HG03432 (cell line): ENCODE data around the gene NARF.
A peak's percentile ranks its signal among the peaks of the same experiment; 100 is the strongest.
"Not testable (repeated sequence)": the region's sequence is repeated elsewhere in the genome, so short reads cannot be mapped to it uniquely, and the experiment has no call there.

Experiments
- ATAC-seq: cut with Tn5 transposase; IDR thresholded peaks from one replicate; pipeline ENCODE4 v1.9.1; 2021; ENCODE audit warnings: mild to moderate bottlenecking, moderate library complexity; ENCODE audit not compliant: unreplicated experiment

Gene NARF

GRCh38 chr17:82496529-82497434 is 38.2 kb downstream of the NARF start:
- ATAC-seq: peak; percentile 63

GRCh38 chr17:82497483-82498405 is 39.2 kb downstream of the NARF start:
- ATAC-seq: peak; percentile 2

DNA sequence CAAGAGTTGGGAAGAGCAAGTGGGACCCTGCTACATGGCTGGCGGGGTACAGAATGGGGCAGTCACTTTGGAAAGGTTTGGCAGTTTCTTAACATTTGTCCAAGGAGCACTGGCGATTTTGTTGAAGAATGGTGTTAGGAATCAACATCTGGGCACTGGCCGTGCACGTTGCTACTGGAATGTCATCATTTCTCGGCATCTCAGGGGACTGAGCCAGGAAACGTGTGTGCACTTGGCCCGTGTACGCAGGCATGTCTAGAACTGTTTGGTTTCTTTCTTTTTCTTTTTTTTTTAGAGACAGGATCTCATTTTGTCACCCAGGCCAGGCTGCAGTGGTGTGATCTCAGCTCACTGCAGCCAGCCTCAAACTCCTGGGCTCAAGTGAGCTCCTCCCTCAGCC is 43.7 kb downstream of the NARF start:
- no peak for ATAC-seq

GRCh38 chr17:82503094-82503727 is 44.7 kb downstream of the NARF start:
- ATAC-seq: no peak

- no peak for ATAC-seq
Measured at GRCh38 chr17:82503728-82504308, 45.3 kb downstream of the NARF start.

GRCh38 chr17:82505296-82505695 is 46.8 kb downstream of the NARF start:
- ATAC-seq: no peak

DNA sequence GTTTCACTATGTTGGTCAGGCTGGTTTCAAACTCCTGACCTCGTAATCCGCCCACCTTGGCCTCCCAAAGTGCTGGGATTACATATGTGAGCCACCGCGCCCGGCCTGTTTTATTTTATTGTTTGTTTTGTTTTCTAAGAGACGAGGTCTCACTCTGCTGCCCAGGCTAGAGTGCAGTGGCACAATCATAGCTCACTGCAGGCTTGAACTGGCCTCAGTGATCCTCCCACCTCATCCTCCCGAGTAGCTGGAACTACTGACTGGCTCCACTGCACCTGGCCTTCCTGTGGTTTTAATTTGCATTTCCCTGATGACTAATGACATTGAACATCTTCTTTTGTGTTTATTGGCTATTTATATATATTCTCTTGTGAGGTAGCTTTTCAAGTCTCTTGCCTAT is 47.9 kb downstream of the NARF start:
- ATAC-seq: peak; percentile 82

DNA sequence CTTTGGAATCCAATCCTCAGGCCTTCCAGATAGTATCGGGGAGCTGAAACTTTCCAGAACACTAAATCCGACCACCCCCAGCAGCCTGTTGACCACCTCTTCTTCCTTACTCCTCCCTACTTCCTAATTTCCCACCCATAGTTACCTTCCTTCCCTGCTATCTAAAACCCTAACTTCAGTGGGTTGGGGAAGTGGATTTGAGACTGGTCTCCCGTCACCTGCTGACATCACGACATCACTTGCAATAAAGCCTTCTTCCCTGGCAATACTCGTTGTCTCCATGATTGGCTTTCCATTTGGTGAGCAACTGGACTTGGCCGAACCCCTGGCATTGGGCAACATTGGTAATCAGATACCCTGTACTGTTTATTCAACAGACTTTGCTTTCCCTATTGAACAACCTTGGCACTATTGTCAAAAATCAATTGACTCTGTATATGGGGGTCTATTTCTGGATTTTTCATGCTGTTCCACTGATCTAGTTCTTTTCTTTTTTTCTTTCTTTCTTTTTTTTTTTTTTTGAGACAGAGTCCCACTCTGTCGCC is 49.2 kb downstream of the NARF start:
- ATAC-seq: no peak

GRCh38 chr17:82511642-82512041 is 53.1 kb downstream of the NARF start:
- ATAC-seq: not testable (repeated sequence)

DNA sequence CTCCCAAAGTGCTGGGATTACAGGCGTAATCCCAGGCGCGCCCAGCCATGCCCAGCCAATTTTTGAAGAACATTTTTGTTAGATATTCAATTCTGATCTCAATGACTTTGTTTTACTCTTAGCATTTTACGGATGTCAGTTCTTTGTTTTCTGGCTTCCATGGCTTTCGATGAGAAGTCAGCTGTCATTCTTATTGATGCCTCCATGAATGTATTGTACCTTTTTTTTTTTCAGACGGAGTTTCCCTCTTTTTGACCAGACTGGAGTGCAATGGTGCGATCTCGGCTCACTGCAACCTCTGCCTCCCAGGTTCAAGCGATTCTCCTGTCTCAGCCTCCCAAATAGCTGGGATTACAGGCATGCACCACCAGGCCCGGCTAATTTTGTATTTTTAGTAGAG is 55.3 kb downstream of the NARF start:
- ATAC-seq: not testable (repeated sequence)

DNA sequence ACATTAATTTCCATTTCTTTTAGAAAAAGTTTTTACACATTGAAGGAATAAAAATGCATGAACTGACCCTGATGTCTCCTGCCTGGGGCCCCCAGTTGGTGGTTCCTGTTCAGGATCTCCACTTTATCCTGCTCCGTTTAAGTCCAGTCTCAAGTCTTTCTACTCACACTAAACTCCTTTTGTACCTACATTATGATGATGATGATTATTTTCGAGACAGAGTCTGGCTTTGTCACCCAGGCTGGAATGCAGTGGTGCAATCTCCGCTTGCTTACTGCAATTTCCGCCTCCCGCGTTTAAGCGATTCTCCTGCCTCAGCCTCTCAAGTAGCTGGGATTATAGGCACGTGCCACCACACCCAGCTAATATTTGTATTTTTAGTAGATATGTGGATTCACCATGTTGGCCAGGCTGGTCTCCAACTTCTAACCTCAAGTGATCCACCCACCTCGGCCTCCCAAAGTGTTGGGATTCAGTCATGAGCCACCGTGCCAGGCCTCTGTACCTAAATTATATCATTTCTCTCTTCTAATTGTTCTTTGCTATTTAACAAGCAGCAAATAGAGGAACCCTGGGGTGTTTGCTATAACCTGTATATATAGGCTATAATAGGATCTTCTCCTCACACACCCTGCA is 58.8 kb downstream of the NARF start:
- ATAC-seq: no peak

GRCh38 chr17:82518826-82519810 is 60.6 kb downstream of the NARF start, which contains the start of gene FOXK2:
Gene FOXK2 (plus strand): TSS chr17:82519732. CDS start chr17:82519889, 157 bp downstream.
- peak; percentile 88 for ATAC-seq

- peak; percentile 25 for ATAC-seq
Measured at GRCh38 chr17:82519971-82520903, 61.7 kb downstream of the NARF start.

DNA sequence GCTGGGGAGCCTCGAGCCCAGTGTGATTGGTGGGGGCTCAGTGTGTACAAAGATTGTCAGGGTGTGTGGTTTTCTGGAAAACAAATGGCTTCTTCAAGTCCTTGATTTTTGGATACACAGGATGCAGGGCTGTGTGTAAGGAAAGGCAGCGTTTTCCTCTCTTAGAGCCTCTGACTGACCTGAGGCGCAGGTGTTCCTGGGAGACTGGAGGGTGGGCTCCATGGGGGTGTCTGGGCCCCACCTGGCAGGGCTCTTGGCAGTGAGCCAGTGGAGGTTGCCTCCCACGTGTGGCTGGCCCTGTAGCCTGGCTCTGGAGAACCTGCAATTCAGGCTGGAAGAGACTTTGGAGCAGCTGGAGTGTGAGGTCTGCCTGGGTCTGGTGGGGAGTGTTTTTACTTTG is 66.0 kb downstream of the NARF start:
- ATAC-seq: no peak

GRCh38 chr17:82525712-82526111 is 67.2 kb downstream of the NARF start:
- ATAC-seq: no peak

DNA sequence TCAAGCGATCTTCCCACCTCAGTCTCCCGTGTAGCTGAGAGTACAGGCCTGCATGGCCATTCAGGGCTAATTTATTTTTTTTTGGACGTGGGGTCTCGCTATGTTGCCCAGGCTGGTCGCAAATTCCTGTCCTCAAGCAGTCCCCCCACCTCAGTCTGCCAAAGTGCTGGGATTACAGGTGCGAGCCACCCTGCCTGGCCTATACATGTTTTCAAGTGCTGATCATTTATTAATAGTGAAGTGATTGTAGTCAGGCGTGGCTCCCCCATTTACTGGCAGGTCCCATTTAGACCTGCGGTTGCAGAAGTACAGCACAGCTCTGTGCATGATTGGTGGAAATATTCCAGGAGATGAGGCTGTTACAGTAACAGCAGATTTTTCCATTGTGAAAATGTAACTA is 69.4 kb downstream of the NARF start:
- ATAC-seq: no peak

- no peak for ATAC-seq
Measured at GRCh38 chr17:82528484-82529265, 70.1 kb downstream of the NARF start.
